ENCODE data around the gene KIF6.

The KIF6 gene

GRCh38 chr6:39540454-39540853 is 184.8 kb downstream of the KIF6 start:
- TF ChIP-seq CTCF (IDR thresholded peaks at IDR 0.05; ENCODE audit: low read depth, low read length), result no peak

GRCh38 chr6:39530201-39530759 is 194.9 kb downstream of the KIF6 start:
- TF ChIP-seq CTCF (IDR thresholded peaks at IDR 0.05; ENCODE audit: low read depth, low read length), result no peak
- DNase-seq (ENCODE audit: low read depth in 2 of 2), result peak; percentile 22 to 36
- no peak overlapping the region for H3K4me3 ChIP-seq (replicated peaks in 1 of 2; ENCODE audit: low read depth in 2 of 2, low read length in 2 of 2)

More at GRCh38 chr6:39540454-39540853, 184.8 kb downstream of the KIF6 start:
- no peak for DNase-seq (ENCODE audit: low read depth in 2 of 2)
- H3K4me3 ChIP-seq (replicated peaks in 1 of 2; ENCODE audit: low read depth in 2 of 2, low read length in 2 of 2), result no peak overlapping the region

- DNase-seq (ENCODE audit: low read depth in 2 of 2), result no peak
- no peak for TF ChIP-seq CTCF (IDR thresholded peaks at IDR 0.05; ENCODE audit: low read depth, low read length)
- no peak overlapping the region for H3K4me3 ChIP-seq (replicated peaks in 1 of 2; ENCODE audit: low read depth in 2 of 2, low read length in 2 of 2)
These were observed 197.2 kb downstream of the KIF6 start for GRCh38 chr6:39527792-39528564.

- DNase-seq (ENCODE audit: low read depth in 2 of 2), result no peak
- no peak for TF ChIP-seq CTCF (IDR thresholded peaks at IDR 0.05; ENCODE audit: low read depth, low read length)
- no peak overlapping the region for H3K4me3 ChIP-seq (replicated peaks in 1 of 2; ENCODE audit: low read depth in 2 of 2, low read length in 2 of 2)
These were observed 201.2 kb downstream of the KIF6 start for GRCh38 chr6:39524007-39524406.

- DNase-seq (ENCODE audit: low read depth in 2 of 2), result no peak
These were observed 203.2 kb downstream of the KIF6 start for GRCh38 chr6:39521958-39522357.

GRCh38 chr6:39520916-39521315 is 204.3 kb downstream of the KIF6 start:
- H3K4me3 ChIP-seq (replicated peaks in 1 of 2; ENCODE audit: low read depth in 2 of 2, low read length in 2 of 2), result no peak overlapping the region
- TF ChIP-seq CTCF (IDR thresholded peaks at IDR 0.05; ENCODE audit: low read depth, low read length), result no peak

More at GRCh38 chr6:39521958-39522357, 203.2 kb downstream of the KIF6 start:
- no peak overlapping the region for H3K4me3 ChIP-seq (replicated peaks in 1 of 2; ENCODE audit: low read depth in 2 of 2, low read length in 2 of 2)
- TF ChIP-seq CTCF (IDR thresholded peaks at IDR 0.05; ENCODE audit: low read depth, low read length), result no peak

More at GRCh38 chr6:39520916-39521315, 204.3 kb downstream of the KIF6 start:
- no peak for DNase-seq (ENCODE audit: low read depth in 2 of 2)

Data from cardiac fibroblast (primary cell).